HG02610 (cell line): ENCODE measurements around the gene SDK1.

ENCODE experiments used
- ATAC-seq: cut with Tn5 transposase; IDR thresholded peaks from one replicate; pipeline ENCODE4 v1.9.1; 2021; ENCODE audit warnings: mild to moderate bottlenecking, moderate library complexity; ENCODE audit not compliant: unreplicated experiment

Gene SDK1

GRCh38 chr7:3327655-3328054, 26.6 kb downstream of the SDK1 start:
- ATAC-seq: no peak

GRCh38 chr7:3332308-3332707, 31.3 kb downstream of the SDK1 start:
- ATAC-seq: no peak

- ATAC-seq: no peak
Observed at GRCh38 chr7:3333861-3334260, 32.8 kb downstream of the SDK1 start.

- ATAC-seq: no peak
Observed at GRCh38 chr7:3336042-3336665, 35.1 kb downstream of the SDK1 start.

- no peak for ATAC-seq
Observed at GRCh38 chr7:3338161-3338560, 37.1 kb downstream of the SDK1 start.

GRCh38 chr7:3345699-3346481, 44.8 kb downstream of the SDK1 start:
- ATAC-seq: no peak

GRCh38 chr7:3349126-3349525, 48.1 kb downstream of the SDK1 start:
- no peak for ATAC-seq

- ATAC-seq: no peak
Observed at GRCh38 chr7:3356173-3356572, 55.1 kb downstream of the SDK1 start.

GRCh38 chr7:3358991-3359390, 57.9 kb downstream of the SDK1 start:
- no peak for ATAC-seq

- no peak for ATAC-seq
Observed at GRCh38 chr7:3367261-3367660, 66.2 kb downstream of the SDK1 start.

GRCh38 chr7:3370068-3370830, 69.2 kb downstream of the SDK1 start:
- ATAC-seq: no peak

GRCh38 chr7:3370921-3371320, 69.9 kb downstream of the SDK1 start:
- ATAC-seq: no peak

- ATAC-seq: no peak
Observed at GRCh38 chr7:3371601-3372000, 70.5 kb downstream of the SDK1 start.

GRCh38 chr7:3374239-3374638, 73.2 kb downstream of the SDK1 start:
- no peak for ATAC-seq

GRCh38 chr7:3378390-3379150, 77.5 kb downstream of the SDK1 start:
- ATAC-seq: no peak

- no peak for ATAC-seq
Observed at GRCh38 chr7:3380034-3380433, 79.0 kb downstream of the SDK1 start.

GRCh38 chr7:3380886-3381685, 80.0 kb downstream of the SDK1 start:
- ATAC-seq: no peak

- ATAC-seq: no peak
Observed at GRCh38 chr7:3386423-3387190, 85.6 kb downstream of the SDK1 start.

- no peak for ATAC-seq
Observed at GRCh38 chr7:3393862-3394261, 92.8 kb downstream of the SDK1 start.

- ATAC-seq: no peak
Observed at GRCh38 chr7:3397324-3397723, 96.3 kb downstream of the SDK1 start.
